Kidney (tissue), 14 donors: ENCODE measurements around the gene IL1RAP. TPM values are rescaled to one million over a fixed set of nuclear protein-coding genes. Genes with fewer than 3 reads are reported as not detected.

ENCODE experiments used
- DNase-seq, 5 donors: peaks; one replicate each; pipeline ENCODE4 v3.0.0-alpha.2; 2013 to 2020
- FAIRE-seq: peaks from 2 replicates; lab custom pipeline; 2012; peaks lifted over from hg19 to GRCh38; lab: Jason Lieb, UNC
- H3K27ac ChIP-seq, 2 donors: one replicate each; pipeline ENCODE4 v1.7.0; 2013; ENCODE audit warnings: low read depth in 2 of 2, low read length in 2 of 2, inconsistent platforms in 1 of 2
- H3K27me3 ChIP-seq: one replicate; pipeline ENCODE4 v1.7.1; 2013; ENCODE audit warnings: low read length, inconsistent platforms; ENCODE audit not compliant: control insufficient read depth, insufficient read depth
- H3K36me3 ChIP-seq, 3 donors: one replicate each; pipeline versions ENCODE4 v1.7.0 to v1.7.1; 2013; ENCODE audit warnings: low read length in 3 of 3, control low read depth in 1 of 3, inconsistent platforms in 1 of 3; ENCODE audit not compliant: insufficient read depth in 3 of 3, control insufficient read depth in 2 of 3
- H3K4me1 ChIP-seq, 3 donors: one replicate each; pipeline versions ENCODE4 v1.7.0 to v1.7.1; 2013; ENCODE audit warnings: low read length in 3 of 3, inconsistent platforms in 1 of 3, low read depth in 1 of 3; ENCODE audit not compliant: control insufficient read depth in 2 of 3, insufficient read depth in 2 of 3
- H3K4me3 ChIP-seq, 3 donors: one replicate each; pipeline versions ENCODE4 v1.7.0 to v1.8.1; 2013; ENCODE audit warnings: low read length in 3 of 3, control low read depth in 1 of 3, inconsistent platforms in 1 of 3
- H3K9ac ChIP-seq, 3 donors: one replicate each; pipeline versions ENCODE4 v1.7.0 to v1.7.1; 2013; ENCODE audit warnings: low read length in 3 of 3, control low read depth in 1 of 3, inconsistent platforms in 1 of 3
- H3K9me3 ChIP-seq, 3 donors: one replicate each; pipeline versions ENCODE4 v1.7.0 to v1.7.1; 2013; ENCODE audit warnings: low read length in 3 of 3, control low read depth in 1 of 3, inconsistent platforms in 1 of 3; ENCODE audit not compliant: control insufficient read depth in 2 of 3, insufficient read depth in 1 of 3
- CTCF ChIP-seq: IDR thresholded peaks from 3 replicates; pipeline ENCODE4 v1.5.1; 2012; ENCODE audit warnings: mild to moderate bottlenecking, moderate library complexity, borderline replicate concordance; ENCODE audit not compliant: insufficient read depth; ENCODE audit errors: extremely low read depth
- intact Hi-C: fragments of 100-400 bp; cut with DNase I; formaldehyde crosslinking; loops from one replicate; pipeline ENCODE4 v1.11.1; 2022
- polyA plus RNA-seq: library from polyadenylated mRNA; stranded (reverse); fragments of 350-450 nt; fragmentation: Illumina TruSeq; extraction: RNeasy Lipid Tissue Mini Kit (QIAGEN cat#74804); gene quantifications from one replicate; pipeline ENCODE4 v1.2.3, GENCODE V29; 2014; ENCODE audit warnings: low read depth, low replicate concordance; ENCODE audit not compliant: insufficient read depth
- total RNA-seq: library from RNA; stranded (reverse); fragmentation: NEBNext Ultra II Directional; extraction: Animal tissue kit (Norgen Biotek cat#: 25700); gene quantifications from one replicate; pipeline ENCODE4 v1.2.1, GENCODE V29; 2021
- donor health status: control.
- donor health status: control.
- donor health status: control.
- donor health status: control.
- donor health status: control.
- donor health status: DM: yes; HTN: yes; CAD: no.
- donor health status: Normal renal cell carcinoma (clear cell type).

Gene IL1RAP
- total and polyA plus RNA-seq, 2 donors from 2014 or later, result 1.7 to 10.0 TPM

- H3K9me3 ChIP-seq, result no peaks in the 10 kb centered on the region
- H3K27ac ChIP-seq, result no peak overlapping the region
- H3K4me1 ChIP-seq, result no peaks in the 10 kb centered on the region
- no peak for TF ChIP-seq CTCF
- intact Hi-C loops, result no loop called here
- no peak overlapping the region for H3K9ac ChIP-seq
- no peak for DNase-seq
- no peak overlapping the region for H3K4me3 ChIP-seq
- no peaks in the 10 kb centered on the region for H3K36me3 ChIP-seq
- H3K27me3 ChIP-seq, result no peaks in the 10 kb centered on the region
- no peak for FAIRE-seq
Measured at GRCh38 chr3:190541008-190541407, 27.1 kb downstream of the IL1RAP start.

- H3K27ac ChIP-seq, result no peak overlapping the region
- H3K36me3 ChIP-seq, result no peaks in the 10 kb centered on the region
- no peak for DNase-seq
- intact Hi-C loops, result no loop called here
- no peak overlapping the region for H3K4me3 ChIP-seq
- no peak for TF ChIP-seq CTCF
- H3K27me3 ChIP-seq, result no peaks in the 10 kb centered on the region
- no peaks in the 10 kb centered on the region for H3K9me3 ChIP-seq
- no peak overlapping the region for H3K9ac ChIP-seq
- no peaks in the 10 kb centered on the region for H3K4me1 ChIP-seq
- FAIRE-seq, result no peak
Measured at GRCh38 chr3:190541560-190541959, 27.7 kb downstream of the IL1RAP start.

- no peak overlapping the region for H3K27ac ChIP-seq
- H3K36me3 ChIP-seq, result no peaks in the 10 kb centered on the region
- FAIRE-seq (no peak), DNase-seq (no peak)
- intact Hi-C loops, result no loop called here
- no peaks in the 10 kb centered on the region for H3K27me3 ChIP-seq
- TF ChIP-seq CTCF, result no peak
- H3K4me1 ChIP-seq, result no peaks in the 10 kb centered on the region
- H3K9ac ChIP-seq, result no peak overlapping the region
- H3K9me3 ChIP-seq, result no peaks in the 10 kb centered on the region
- H3K4me3 ChIP-seq, result no peak overlapping the region
Measured at GRCh38 chr3:190542846-190543245, 29.0 kb downstream of the IL1RAP start.

- no peak for TF ChIP-seq CTCF
- intact Hi-C loops, result no loop called here
- no peaks in the 10 kb centered on the region for H3K36me3 ChIP-seq
- DNase-seq, result peak in 1 of 5 donors; percentile 39
- H3K27me3 ChIP-seq, result no peaks in the 10 kb centered on the region
- H3K9me3 ChIP-seq, result no peaks in the 10 kb centered on the region
- no peak for FAIRE-seq
- no peak overlapping the region for H3K27ac ChIP-seq
- H3K9ac ChIP-seq, result no peak overlapping the region
- no peaks in the 10 kb centered on the region for H3K4me1 ChIP-seq
- no peak overlapping the region for H3K4me3 ChIP-seq
Measured at GRCh38 chr3:190543671-190544070, 29.8 kb downstream of the IL1RAP start.
